Suprapubic skin (tissue), 4 donors: ENCODE measurements around the gene S100A10. TPM values are rescaled to one million over a fixed set of nuclear protein-coding genes. Genes with fewer than 3 reads are reported as not detected.

Experiments
- DNase-seq, 2 donors: peaks; one replicate each; pipeline ENCODE4 v3.0.0-alpha.2; 2019; ENCODE audit warnings: low spot score in 2 of 2
- H3K27ac ChIP-seq: fragments of 200-600 bp; sonication (generic); one replicate; pipeline ENCODE4 v1.5.1; 2019
- H3K27me3 ChIP-seq: fragments of 200-600 bp; sonication (generic); one replicate; pipeline ENCODE4 v1.5.1; 2019
- H3K36me3 ChIP-seq: fragments of 200-600 bp; sonication (generic); one replicate; pipeline ENCODE4 v1.5.1; 2019
- H3K4me1 ChIP-seq: fragments of 200-600 bp; sonication (generic); one replicate; pipeline ENCODE4 v1.5.1; 2019
- H3K4me3 ChIP-seq: fragments of 200-600 bp; sonication (generic); one replicate; pipeline ENCODE4 v1.5.1; 2019; ENCODE audit warnings: mild to moderate bottlenecking
- H3K9me3 ChIP-seq: fragments of 200-600 bp; sonication (generic); one replicate; pipeline ENCODE4 v1.5.1; 2019
- CTCF ChIP-seq, 2 donors: fragments of 200-600 bp in 1 of 2; fragments of 450-650 bp in 1 of 2; sonication (generic) in 1 of 2; IDR thresholded peaks; one replicate each; pipeline ENCODE4 v1.5.1; 2016 to 2019; ENCODE audit warnings: antibody characterized with exemption in 2 of 2, mild to moderate bottlenecking in 1 of 2, moderate library complexity in 1 of 2
- EP300 ChIP-seq: sonication (generic); formaldehyde crosslinking; IDR thresholded peaks from one replicate; pipeline ENCODE4 v1.6.1; 2017; ENCODE audit warnings: antibody characterized with exemption
- POLR2A ChIP-seq, 2 donors: fragments of 450-650 bp; IDR thresholded peaks; one replicate each; pipeline ENCODE4 v1.6.1; 2017; ENCODE audit warnings: antibody characterized with exemption in 2 of 2, mild to moderate bottlenecking in 2 of 2, moderate library complexity in 2 of 2
- POLR2AphosphoS5 ChIP-seq, 3 donors: sonication (generic); formaldehyde crosslinking; IDR thresholded peaks; one replicate each; pipeline ENCODE4 v1.6.1; 2017; ENCODE audit warnings: antibody characterized with exemption in 3 of 3
- WGBS: methylation state at CpG from one replicate; pipeline ENCODE4 v1.1.5; 2018; 5-methylcytosine and 5-hydroxymethylcytosine counted together
- total RNA-seq, 4 donors: library from RNA; depleted of rRNA; stranded (reverse); fragments of >200 nt; gene quantifications; one replicate each; pipeline ENCODE4 v1.1.0, GENCODE V29; 2016

Gene S100A10
- total RNA-seq, 4 donors from 2014 or later = 109 to 247 (median 171) TPM

DNA sequence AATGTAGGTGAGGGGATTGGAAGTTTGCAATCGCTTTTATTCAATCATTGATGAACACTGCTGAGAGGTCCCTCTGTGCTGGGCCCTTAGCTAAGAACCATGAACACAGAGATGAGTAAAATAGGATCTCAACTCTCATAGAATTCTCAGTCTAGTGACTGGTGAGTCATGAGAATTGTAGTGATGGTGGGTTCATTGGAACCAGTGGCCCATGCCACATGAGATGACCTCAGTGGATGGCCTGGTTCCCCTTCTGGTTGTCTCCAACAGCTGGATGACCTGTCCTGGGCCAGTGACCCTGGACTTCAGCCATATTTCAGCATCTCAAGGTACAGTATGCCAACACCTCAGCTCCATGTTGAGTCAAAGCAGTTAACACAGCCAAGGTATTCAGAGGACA lies 21.3 kb upstream of the S100A10 start:
- Histone ChIP-seq H3K36me3 (no peaks in the 10 kb centered on the region), H3K27me3 (no peaks in the 10 kb centered on the region), H3K4me1 (no peaks in the 10 kb centered on the region), H3K9me3 (no peaks in the 10 kb centered on the region), H3K27ac (no peak overlapping the region), H3K4me3 (no peak overlapping the region)
- no peak for DNase-seq
- TF ChIP-seq CTCF (IDR thresholded peaks at IDR 0.05) (no peak), POLR2A (IDR thresholded peaks at IDR 0.05) (no peak), EP300 (no peak), POLR2AphosphoS5 (IDR thresholded peaks at IDR 0.05) (no peak)
- WGBS = 100% methylated on average over 1 of the region's 1 CpG

- TF ChIP-seq CTCF (IDR thresholded peaks at IDR 0.05) = peak; percentile 15 to 54
- no peak for TF ChIP-seq EP300
- TF ChIP-seq POLR2AphosphoS5 (IDR thresholded peaks at IDR 0.05) = no peak
- TF ChIP-seq POLR2A (IDR thresholded peaks at IDR 0.05) = no peak
- no peak for DNase-seq
- no peaks in the 10 kb centered on the region for H3K27me3 ChIP-seq
- WGBS = 25% methylated on average over 3 of the region's 3 CpGs
- H3K4me3 ChIP-seq = no peak overlapping the region
- H3K36me3 ChIP-seq = no peaks in the 10 kb centered on the region
- no peaks in the 10 kb centered on the region for H3K9me3 ChIP-seq
- no peaks in the 10 kb centered on the region for H3K4me1 ChIP-seq
- H3K27ac ChIP-seq = no peak overlapping the region
Observed at GRCh38 chr1:152013664-152014237, 20.1 kb upstream of the S100A10 start.

- H3K9me3 ChIP-seq = no peaks in the 10 kb centered on the region
- H3K27me3 ChIP-seq = no peaks in the 10 kb centered on the region
- no peaks in the 10 kb centered on the region for H3K36me3 ChIP-seq
- no peak overlapping the region for H3K27ac ChIP-seq
- H3K4me1 ChIP-seq = no peaks in the 10 kb centered on the region
- H3K4me3 ChIP-seq = no peak overlapping the region
- TF ChIP-seq POLR2AphosphoS5 (IDR thresholded peaks at IDR 0.05) (no peak), EP300 (no peak), POLR2A (IDR thresholded peaks at IDR 0.05) (no peak), CTCF (IDR thresholded peaks at IDR 0.05) (no peak)
- no peak for DNase-seq
- 96% methylated on average over 1 of the region's 1 CpG for WGBS
Observed at GRCh38 chr1:152009691-152010090, 16.0 kb upstream of the S100A10 start.

DNA sequence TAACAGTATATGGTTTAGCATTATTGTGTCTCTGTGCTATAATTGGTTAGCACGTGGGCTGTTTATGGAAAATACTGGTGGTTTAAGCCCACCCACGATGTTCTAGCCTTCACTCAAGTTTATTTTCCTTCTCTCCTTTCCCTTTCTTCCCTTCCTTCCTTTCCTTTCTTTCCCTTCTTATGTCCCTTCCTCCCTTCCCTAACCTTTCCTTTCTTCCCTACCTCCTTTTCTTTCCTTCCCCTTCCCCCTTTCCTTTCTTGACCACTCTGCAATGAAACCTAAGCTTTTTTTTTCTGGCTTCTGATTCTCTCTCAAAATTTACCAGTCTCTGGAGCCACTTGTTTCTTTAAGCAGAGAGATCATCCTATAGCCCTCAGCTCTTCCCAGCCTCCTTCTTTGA lies 13.4 kb upstream of the S100A10 start:
- Histone ChIP-seq H3K27me3 (no peaks in the 10 kb centered on the region), H3K36me3 (no peaks in the 10 kb centered on the region), H3K27ac (no peak overlapping the region), H3K4me1 (peaks cover 9% of the 10 kb centered on the region), H3K9me3 (no peaks in the 10 kb centered on the region), H3K4me3 (no peak overlapping the region)
- TF ChIP-seq CTCF (IDR thresholded peaks at IDR 0.05) (no peak), EP300 (no peak), POLR2A (IDR thresholded peaks at IDR 0.05) (no peak), POLR2AphosphoS5 (IDR thresholded peaks at IDR 0.05) (no peak)
- 46% methylated on average over 2 of the region's 2 CpGs for WGBS
- no peak for DNase-seq

DNA sequence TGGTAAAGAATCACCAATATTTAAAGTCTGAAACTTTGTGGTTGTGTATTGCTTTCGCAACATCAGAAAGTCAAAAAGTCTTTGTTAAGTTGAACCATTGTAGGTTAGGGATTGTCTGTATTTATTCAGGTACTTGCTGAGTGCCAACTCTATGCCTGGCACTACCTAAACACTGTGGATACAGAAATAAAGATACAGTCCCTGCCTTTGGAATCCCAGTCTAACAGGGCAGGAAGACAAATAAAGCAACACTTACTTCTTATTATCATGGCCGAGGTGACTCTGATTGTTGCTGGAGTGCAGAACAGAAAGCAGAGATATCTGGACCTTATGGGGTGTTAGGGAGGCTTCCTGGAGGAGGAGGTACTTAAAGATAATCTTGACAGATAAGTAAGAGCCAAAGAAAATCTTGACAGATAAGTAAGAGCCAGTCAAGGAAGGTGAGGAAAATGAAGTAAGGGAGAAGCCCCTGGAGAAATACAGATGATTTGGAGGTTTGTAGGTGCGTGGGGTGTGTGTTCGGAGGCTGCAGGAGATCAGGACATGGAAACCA lies 11.8 kb upstream of the S100A10 start:
- WGBS = 64% methylated on average over 4 of the region's 4 CpGs

More for the DNA sequence above, 11.8 kb upstream of the S100A10 start:
- Histone ChIP-seq H3K4me1 (peaks cover 23% of the 10 kb centered on the region), H3K36me3 (no peaks in the 10 kb centered on the region), H3K27ac (no peak overlapping the region), H3K9me3 (no peaks in the 10 kb centered on the region), H3K4me3 (no peak overlapping the region), H3K27me3 (no peaks in the 10 kb centered on the region)
- DNase-seq = no peak
- TF ChIP-seq POLR2A (IDR thresholded peaks at IDR 0.05) (no peak), POLR2AphosphoS5 (IDR thresholded peaks at IDR 0.05) (no peak), CTCF (IDR thresholded peaks at IDR 0.05) (no peak), EP300 (no peak)
